Urothelium cell line (cell line): Measurements from ENCODE around the gene LANCL1.
A peak's percentile ranks its signal among the peaks of the same experiment; 100 is the strongest.
"Not testable (repeated sequence)": the region's sequence is repeated elsewhere in the genome, so short reads cannot be mapped to it uniquely, and the experiment has no call there.

ENCODE experiments used
- DNase-seq: peaks from one replicate; pipeline ENCODE4 v3.0.0; 2011; ENCODE audit warnings: low spot score, mixed read lengths
- FAIRE-seq: peaks from 2 replicates; lab custom pipeline; 2011; peaks lifted over from hg19 to GRCh38; lab: Jason Lieb, UNC

LANCL1 gene

DNA sequence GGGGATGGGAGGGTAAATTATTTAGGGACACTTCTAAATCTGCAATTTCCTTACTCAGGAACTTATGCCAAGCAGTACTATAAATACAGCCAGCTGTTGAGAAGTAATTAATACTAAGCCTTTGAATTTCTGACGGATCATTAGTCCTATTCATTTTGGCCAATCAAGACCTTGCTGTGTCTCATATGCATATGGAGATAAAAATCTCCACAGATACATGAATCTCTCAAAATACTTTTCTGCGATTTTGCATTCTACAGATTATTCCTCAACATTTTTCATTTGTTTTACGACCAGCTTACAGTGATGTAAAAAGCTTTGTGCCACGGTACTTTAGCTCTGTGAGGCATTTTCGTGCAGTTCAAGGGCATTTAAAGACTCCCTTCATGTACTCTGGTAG is 16.7 kb downstream of the LANCL1 start:
- FAIRE-seq, result no peak

DNA sequence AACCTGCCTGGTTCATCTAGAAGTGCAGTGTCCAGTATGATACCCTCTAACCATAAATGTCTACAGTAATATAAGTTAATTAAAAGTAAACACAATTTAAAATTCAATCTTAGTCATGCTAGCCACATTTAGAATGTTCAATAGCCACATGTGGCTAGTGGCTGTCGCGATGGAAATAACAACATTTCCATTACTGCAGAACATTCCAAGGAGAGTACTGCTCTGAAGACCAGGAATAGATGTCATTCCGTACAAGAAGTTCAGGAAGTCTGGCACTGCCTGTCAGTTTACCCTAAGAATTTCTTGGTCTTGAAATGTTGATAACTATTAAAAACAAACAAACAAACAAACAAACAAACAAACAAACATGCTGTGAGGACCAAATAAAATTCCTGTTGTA is 17.2 kb downstream of the LANCL1 start:
- DNase-seq (no peak), FAIRE-seq (no peak)

More for the DNA sequence above, 16.7 kb downstream of the LANCL1 start:
- DNase-seq, result no peak

DNA sequence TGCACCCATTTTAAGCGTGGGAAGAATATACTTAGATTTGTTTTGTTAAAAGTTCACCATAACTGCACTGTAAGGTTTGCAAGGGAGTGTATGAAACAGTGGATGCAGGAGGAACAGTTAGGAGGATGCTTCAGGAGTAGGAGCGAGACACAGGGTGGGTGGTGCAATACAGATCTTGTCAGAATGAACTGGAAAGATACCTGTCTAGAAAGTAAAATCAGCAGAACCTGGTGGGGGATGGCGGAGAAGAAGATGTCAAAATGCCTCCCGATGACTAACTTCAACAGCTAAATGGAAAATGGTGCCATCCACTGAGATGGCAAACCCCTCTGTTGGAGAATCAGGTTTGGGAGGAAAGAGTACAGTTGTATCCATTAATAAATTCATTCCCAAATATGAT is 18.2 kb downstream of the LANCL1 start:
- FAIRE-seq, result no peak
- no peak for DNase-seq

DNA sequence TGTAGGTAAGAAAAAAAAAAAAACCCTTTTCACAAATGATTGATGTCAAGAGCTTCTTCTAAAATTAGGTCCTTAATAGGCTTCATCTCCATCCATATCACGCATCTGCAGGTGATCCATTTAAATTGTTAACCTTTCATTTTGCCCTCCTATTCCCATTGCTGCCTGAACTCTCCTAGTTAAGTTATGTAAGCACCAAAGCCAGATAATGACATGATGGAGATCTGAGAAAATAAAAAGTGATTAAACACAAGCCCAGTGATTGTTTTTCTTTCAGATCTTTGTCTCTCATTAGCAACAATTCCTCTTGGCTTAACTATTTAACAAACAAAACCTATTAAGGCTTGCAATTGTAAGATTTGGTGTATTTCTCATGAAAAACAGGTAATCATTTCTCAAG is 20.0 kb downstream of the LANCL1 start:
- FAIRE-seq (no peak), DNase-seq (no peak)

DNA sequence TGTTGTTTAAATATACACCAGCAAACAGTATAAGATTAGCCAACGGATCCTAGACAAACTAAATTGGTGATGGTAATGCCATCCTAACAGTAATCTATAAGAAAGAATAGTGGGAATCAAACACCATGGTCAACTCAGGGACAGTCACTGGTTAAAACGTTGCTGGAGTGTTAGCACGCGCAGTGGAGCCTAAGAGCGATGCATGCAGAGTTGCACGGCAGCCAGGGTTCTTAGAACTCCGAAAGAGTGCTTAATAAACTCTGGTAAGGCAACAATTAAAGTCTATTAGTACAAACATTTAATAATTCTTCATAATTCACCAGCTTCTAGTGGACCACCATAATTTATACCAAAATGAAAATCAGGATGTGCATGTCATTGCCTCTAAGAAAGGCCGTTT is 22.2 kb downstream of the LANCL1 start:
- DNase-seq (no peak), FAIRE-seq (no peak)

DNA sequence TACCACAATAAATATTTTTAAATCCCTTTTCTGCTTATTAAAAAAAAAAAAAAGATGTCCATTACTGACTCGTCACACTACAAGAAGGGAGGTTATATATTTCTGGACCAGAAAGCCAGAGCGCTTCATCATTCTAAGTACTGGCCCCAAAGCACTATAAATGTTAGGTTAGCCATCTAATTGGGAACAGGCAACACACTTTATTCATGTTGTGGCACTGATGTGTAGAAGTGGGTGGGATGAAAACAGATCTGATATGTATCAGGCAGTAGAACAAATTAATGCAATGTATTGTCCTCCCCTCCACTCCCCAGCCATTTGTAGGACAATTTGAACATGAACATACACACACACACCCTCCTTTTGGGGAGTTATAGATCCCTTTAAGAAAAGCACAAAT is 24.4 kb downstream of the LANCL1 start:
- FAIRE-seq (no peak), DNase-seq (no peak)

DNA sequence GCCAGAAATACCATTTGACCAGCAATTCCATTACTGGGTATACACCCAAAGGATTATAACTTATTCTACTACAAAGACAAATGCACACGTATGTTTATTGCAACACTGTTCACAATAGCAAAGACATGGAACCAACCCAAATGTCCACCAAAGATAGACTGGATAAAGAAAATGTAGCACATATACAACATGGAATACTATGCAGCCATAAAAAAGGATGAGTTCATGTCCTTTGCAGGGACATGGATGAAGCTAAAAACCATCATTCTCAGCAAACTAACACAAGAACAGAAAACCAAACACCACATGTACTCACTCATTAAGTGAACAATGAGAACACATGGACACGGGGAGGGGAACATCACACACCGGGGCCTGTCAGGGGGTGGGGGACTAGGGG is 25.6 kb downstream of the LANCL1 start:
- FAIRE-seq, DNase-seq: not testable (repeated sequence)

DNA sequence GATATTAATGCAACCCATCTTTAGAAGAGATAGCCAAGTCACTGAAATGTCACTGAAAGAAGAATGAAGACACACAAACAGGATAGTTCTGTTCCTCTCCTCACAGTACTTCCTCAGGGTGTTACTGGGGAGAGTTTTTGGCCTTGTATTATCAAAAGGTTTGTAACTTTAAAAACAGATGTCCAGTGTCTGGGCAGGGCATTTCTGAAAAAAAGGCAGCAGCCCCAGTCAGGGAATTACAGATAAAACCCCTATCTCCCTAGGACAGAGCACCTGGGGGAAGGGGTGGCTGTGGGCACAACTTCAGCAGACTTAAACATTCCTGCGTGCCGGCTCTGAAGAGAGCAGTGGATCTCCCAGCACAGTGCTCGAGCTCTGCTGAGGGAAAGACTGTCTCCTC is 30.8 kb downstream of the LANCL1 start:
- DNase-seq (no peak), FAIRE-seq (no peak)

DNA sequence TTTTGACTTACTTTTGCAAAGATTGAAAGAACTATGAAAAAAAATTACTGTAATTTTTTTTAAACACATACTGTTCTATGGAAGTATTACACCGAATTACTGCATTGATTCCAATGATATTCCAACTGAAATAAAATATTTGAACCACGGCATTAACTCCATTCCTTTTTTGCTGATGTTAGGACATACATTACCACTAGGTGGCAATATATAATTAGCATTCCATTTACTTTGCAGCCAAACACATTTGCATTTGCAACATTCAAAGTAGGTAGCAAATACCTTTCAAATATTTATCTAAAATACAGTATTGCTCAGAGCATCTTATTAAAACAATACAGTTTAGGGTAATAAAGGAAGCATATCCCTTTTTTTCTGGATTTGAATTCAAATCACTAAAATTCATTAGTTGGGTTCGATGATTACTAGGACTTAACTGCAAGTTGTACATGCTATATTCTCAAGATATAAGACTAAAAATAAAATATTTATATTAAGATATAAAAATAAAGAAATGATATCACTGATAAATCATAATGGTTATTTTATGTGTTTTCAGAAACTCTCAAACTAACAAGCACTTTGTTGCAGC is 31.3 kb downstream of the LANCL1 start:
- FAIRE-seq, result no peak
- DNase-seq, result peak; percentile 23

DNA sequence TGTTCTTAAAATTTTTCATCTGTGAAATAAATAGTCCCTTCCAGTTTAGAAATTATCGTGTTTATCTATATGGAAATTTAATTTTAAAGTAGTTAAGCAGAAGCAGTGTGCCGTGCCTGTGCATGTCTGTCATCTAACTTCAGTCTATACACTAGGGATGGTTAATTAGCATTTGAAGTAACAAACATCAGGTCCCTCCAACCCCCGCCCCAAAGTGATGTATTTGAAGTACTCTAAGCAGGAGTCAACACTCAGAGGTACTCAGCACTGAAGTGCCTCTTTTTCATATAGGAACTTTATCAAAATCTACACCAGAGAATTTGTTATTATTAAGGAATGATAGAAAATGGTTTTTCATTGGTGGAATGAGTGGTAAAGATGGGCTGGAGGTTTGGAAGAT is 33.0 kb downstream of the LANCL1 start:
- DNase-seq (no peak), FAIRE-seq (no peak)

DNA sequence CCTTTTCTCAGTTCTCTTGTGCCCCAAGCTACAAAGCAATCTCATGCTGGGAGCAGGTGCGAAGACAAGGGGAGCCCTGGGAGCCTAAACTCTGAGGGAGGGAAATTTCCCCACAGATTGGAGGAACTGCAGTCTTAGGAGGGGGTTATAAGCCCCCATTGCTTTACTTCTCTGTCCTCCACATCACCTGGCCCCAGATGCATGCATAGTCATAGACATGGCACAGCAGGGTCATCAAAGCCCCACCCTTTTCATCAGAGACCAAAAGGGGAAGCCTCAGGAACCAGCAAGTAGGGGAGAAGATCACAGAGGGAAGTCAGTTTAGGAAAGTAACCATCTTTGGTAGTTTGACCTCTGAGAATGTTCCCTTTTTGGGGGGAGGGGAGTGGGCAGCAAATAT is 33.7 kb downstream of the LANCL1 start:
- DNase-seq, result no peak

DNA sequence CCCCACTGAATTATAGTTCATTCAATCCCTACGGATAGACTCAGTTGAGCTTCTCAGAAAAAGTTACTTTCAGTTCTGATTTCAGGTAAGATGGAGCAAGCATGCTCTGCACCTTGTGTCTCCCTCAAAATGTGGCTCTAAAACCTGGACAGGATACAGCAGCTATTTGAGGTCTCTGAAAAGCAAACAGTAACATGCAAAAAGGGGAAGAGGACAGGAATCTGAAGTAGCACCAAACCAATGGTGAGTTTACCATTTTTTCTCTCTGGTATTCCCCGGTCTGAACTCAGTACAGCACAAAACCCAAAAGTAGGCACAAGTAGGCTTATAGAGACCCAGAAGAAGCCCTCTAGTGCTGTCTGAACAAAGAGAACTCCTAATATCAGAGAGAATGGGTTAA is 34.1 kb downstream of the LANCL1 start:
- FAIRE-seq, result no peak

More for the DNA sequence above, 33.7 kb downstream of the LANCL1 start:
- no peak for FAIRE-seq

DNA sequence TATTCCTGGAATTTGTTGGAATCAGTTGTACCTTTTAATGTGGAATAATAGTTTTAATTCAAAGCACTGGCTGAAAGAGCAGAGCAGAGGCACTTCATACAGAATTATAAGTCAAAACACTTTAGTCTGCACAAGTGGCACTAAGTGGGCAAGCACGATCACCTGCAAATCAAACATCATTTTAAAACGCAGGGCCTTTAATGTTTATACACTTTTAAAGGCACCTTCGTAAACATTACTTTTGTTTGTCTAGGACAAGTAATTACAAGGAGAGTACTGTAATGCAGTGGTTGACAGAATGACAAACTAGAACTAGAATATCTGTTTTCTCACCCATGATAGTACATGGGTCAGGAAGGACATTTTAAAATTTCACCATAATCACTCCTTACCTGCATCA is 36.4 kb downstream of the LANCL1 start:
- DNase-seq (no peak), FAIRE-seq (no peak)

More for the DNA sequence above, 34.1 kb downstream of the LANCL1 start:
- DNase-seq, result no peak

DNA sequence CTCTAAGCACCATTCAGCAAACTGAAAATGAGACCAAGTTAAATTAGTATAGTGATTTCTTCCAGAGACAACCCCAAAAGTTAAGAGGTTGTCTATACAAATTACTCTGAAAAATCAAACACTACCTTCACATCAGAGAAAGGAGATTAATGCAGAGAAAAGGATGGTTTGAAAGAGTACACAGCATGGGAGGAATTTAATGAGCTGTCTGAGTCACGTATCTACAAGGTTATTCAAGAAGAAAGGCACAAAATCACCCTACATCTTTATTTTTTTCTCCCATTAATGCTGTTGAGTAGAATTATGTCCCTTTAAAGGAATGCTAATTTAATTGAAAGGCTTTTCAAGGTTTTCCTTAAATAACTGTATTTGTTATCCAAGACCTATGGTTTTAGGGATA is 41.1 kb downstream of the LANCL1 start:
- FAIRE-seq, result no peak
- no peak for DNase-seq

DNA sequence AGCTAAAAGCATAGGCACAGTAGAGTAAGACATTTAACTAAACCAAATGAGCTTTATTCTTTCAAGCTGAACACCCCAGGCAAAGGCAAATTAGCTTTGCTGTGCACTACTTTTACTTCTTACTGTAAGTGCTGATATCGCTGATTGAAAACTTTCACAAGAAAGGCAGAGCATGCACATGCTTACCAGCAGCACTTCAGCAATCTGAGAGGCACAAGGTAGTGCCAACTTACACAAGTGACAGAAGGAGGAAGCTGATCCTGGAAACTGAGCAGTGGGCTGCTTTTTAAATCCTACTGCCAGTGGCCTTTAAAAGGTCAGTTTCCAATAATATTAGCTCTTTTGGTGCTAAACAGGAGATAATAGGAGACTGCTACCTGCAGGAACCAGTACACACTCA is 43.9 kb downstream of the LANCL1 start:
- DNase-seq (no peak), FAIRE-seq (no peak)

DNA sequence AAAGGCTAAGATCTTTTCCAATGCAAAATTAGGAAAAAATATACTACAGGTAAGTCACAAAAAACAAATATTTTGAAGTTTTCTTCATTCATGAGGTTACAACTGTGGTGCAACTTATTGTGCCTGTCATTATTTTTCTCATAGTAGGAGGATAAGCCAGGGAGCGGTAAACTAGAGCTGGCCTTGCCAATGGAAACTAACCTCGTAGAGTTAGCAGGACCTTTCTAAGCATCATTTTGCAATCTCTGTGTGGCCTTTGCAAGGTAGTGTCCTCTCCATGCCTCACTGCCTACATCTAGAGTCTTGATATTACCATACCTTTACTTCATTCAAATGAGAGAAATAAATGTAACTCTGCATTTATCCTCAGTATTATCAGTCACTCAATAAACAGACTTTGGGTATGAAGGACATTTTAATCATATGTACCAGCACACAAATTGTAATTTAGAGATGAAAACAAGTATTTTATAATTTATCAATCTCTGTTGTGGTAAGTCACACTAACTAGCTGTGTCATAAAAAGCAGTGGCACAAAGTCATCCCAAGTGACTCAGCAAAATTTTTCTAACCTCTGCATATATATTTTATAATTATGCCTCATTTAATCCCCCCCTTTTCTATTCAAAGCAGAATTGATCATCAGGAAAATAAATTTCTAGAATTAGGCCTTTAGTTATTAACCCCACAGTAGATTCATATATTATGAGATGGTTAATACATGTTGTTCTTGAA is 47.0 kb downstream of the LANCL1 start:
- no peak for FAIRE-seq
- DNase-seq, result no peak

DNA sequence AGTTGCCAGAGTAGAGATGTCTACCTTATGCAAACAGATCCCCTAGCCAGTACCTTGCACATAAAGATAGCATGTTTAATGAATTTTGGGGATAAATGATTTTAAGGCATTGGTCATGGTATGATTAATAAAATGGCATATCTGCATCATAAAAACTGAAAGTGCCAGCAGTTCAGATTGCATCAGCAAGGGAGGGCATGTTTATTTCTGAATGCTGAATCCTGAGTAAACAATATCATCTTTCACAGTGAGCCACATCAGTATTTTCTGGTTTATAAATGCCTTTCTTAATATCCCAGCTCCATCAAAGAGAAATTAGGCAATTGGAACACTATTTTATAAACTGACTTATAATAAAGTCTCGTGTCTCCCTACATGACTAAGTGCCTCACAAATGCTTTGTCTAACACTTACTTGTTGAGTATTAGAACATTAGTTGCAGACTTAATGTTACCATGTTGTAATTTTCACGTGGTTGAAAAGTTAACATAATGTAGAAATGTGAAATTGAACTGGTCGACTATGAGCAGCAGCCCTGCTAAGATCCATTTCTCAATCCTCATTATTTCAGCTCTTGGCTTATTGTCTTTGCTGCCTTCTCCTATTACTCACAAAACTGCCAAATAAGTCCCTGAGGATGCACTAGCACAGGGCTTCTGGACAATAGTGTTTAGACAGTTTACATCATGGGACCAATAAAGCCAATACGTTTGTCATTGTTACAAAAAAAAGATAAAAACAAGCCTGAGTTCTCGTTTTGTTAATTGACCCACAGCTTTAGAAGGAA is 48.0 kb downstream of the LANCL1 start:
- FAIRE-seq, result no peak

DNA sequence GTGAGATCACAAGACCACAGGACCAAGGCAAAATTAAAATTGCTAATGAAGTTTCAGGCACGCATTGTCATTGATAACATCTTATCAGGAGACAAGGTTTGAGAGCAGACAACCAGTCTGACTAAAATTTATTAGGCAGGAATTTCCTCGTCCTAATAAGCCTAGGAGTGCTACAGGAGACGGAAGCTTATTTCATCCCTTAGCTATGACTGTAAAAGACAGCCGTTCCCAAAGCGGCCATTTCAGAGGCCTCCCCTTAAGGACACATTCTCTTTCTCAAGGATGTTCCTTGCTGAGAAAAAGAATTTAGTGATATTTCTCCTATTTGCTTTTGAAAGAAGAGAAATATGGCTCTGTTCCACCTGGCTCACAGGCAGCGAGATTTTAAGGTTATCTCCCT is 49.2 kb downstream of the LANCL1 start:
- not testable (repeated sequence) for FAIRE-seq, DNase-seq

More for the DNA sequence above, 48.0 kb downstream of the LANCL1 start:
- no peak for DNase-seq

DNA sequence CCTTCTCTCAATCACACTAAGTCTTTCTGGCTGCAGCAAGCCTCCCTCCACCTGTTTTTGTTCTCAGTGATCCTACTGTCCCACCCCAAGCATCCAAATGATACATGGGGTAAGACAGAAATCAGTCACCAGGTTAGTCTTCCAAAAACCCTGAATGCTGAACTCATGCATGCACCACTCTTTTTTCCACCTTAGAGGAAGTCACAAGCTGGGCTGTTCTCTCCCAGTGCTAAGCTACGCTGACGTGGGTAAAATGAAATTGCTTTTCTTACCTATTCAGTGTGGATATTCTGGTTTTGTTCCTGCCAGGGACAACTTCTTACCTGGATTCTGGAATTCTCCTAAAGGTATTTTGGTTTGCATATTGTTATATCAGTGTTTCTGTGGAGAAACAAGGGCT is 54.2 kb downstream of the LANCL1 start:
- DNase-seq (no peak), FAIRE-seq (no peak)

DNA sequence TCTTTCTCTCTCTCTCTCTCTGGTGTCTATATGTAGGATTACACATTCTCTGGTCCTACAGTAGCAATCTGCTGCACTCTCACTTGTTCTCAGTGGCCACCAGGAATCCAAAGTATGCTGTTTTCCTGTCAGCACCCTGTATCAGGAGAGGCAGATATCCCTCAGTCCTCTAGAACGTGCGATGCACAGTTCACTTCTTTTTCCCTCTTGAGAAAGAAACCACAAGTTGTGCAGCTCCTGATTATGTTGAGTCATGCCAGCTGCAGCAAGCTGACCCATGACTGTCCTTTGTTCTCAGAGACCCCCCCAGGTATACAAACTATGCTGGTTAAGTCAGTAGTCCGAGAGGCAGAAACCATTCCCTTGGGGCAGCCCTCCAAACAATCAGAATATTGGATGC is 54.6 kb downstream of the LANCL1 start:
- peak; percentile 69 for DNase-seq
- no peak for FAIRE-seq

DNA sequence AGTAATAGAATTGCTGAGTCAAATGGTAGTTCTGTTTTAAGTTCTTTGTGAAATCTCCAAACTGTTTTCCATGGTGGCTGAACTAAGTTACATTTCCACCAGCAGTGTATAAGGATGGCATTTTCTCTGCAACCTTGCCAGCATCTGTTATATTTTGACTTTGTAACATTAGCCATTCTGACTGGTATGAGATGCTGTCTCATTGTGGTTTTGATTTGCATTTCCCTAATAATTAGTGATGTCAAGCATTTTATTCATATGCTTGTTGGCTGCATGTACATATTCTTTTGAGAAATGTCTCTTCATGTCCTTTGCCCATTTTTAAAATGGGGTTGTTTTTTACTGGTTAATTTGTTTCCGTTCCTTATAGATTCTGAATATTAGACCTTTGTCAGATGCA is 63.9 kb downstream of the LANCL1 start:
- DNase-seq, result no peak
- FAIRE-seq, result no peak

DNA sequence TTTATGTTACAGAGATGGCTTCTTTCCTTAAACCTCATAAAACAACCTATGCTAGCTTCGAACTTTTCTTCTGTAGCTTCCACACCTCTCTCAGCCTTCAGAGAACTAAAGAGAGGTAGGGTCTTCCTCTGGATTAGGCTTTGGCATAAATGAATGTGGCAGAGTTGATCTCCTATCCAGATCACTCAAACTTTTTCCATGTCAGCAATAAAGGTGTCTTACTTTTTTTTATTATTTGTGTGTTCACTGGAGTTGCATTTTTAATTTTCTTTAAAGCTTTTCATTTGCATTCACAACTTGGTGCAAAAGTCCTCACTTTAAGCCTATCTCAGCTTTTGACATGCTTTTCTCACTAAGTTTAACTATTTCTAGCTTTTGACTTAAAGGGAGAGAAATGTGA is 66.0 kb downstream of the LANCL1 start:
- DNase-seq (no peak), FAIRE-seq (no peak)
